Suprapubic skin (tissue), 4 donors: ENCODE results near the gene CDO1. TPM values are rescaled to one million over a fixed set of nuclear protein-coding genes. Genes with fewer than 3 reads are reported as not detected.
A peak's percentile ranks its signal among the peaks of the same experiment; 100 is the strongest.

Experiments used
- DNase-seq, 2 donors: peaks; one replicate each; pipeline ENCODE4 v3.0.0-alpha.2; 2019; ENCODE audit warnings: low spot score in 2 of 2
- H3K27ac ChIP-seq: fragments of 200-600 bp; sonication (generic); one replicate; pipeline ENCODE4 v1.5.1; 2019
- H3K27me3 ChIP-seq: fragments of 200-600 bp; sonication (generic); one replicate; pipeline ENCODE4 v1.5.1; 2019
- H3K36me3 ChIP-seq: fragments of 200-600 bp; sonication (generic); one replicate; pipeline ENCODE4 v1.5.1; 2019
- H3K4me1 ChIP-seq: fragments of 200-600 bp; sonication (generic); one replicate; pipeline ENCODE4 v1.5.1; 2019
- H3K4me3 ChIP-seq: fragments of 200-600 bp; sonication (generic); one replicate; pipeline ENCODE4 v1.5.1; 2019; ENCODE audit warnings: mild to moderate bottlenecking
- H3K9me3 ChIP-seq: fragments of 200-600 bp; sonication (generic); one replicate; pipeline ENCODE4 v1.5.1; 2019
- CTCF ChIP-seq, 2 donors: fragments of 200-600 bp in 1 of 2; fragments of 450-650 bp in 1 of 2; sonication (generic) in 1 of 2; IDR thresholded peaks; one replicate each; pipeline ENCODE4 v1.5.1; 2016 to 2019; ENCODE audit warnings: antibody characterized with exemption in 2 of 2, mild to moderate bottlenecking in 1 of 2, moderate library complexity in 1 of 2
- EP300 ChIP-seq: sonication (generic); formaldehyde crosslinking; IDR thresholded peaks from one replicate; pipeline ENCODE4 v1.6.1; 2017; ENCODE audit warnings: antibody characterized with exemption
- POLR2A ChIP-seq, 2 donors: fragments of 450-650 bp; IDR thresholded peaks; one replicate each; pipeline ENCODE4 v1.6.1; 2017; ENCODE audit warnings: antibody characterized with exemption in 2 of 2, mild to moderate bottlenecking in 2 of 2, moderate library complexity in 2 of 2
- POLR2AphosphoS5 ChIP-seq, 3 donors: sonication (generic); formaldehyde crosslinking; IDR thresholded peaks; one replicate each; pipeline ENCODE4 v1.6.1; 2017; ENCODE audit warnings: antibody characterized with exemption in 3 of 3
- WGBS: methylation state at CpG from one replicate; pipeline ENCODE4 v1.1.5; 2018; 5-methylcytosine and 5-hydroxymethylcytosine counted together
- total RNA-seq, 4 donors: library from RNA; depleted of rRNA; stranded (reverse); fragments of >200 nt; gene quantifications; one replicate each; pipeline ENCODE4 v1.1.0, GENCODE V29; 2016

CDO1 gene
- 1 to 10 TPM; 2.6 to 6.0 (median 4.4) TPM for total RNA-seq

- Histone ChIP-seq H3K27ac (peak within 1 kb of the TSS; percentile 61), H3K4me3 (peak within 1 kb of the TSS; percentile 53), H3K36me3 (no peaks in the 10 kb centered on the region), H3K9me3 (no peaks in the 10 kb centered on the region), H3K4me1 (peaks cover 20% of the 10 kb centered on the region), H3K27me3 (peaks cover 42% of the 10 kb centered on the region)
- under 1% methylated on average over 48 of the region's 69 CpGs for WGBS
- DNase-seq = peak; percentile 70 to 82
- TF ChIP-seq POLR2A (IDR thresholded peaks at IDR 0.05) (peak in 1 of 2 donors; percentile 25), CTCF (IDR thresholded peaks at IDR 0.05) (no peak)
These were observed at the start of gene CDO1 for GRCh38 chr5:115816226-115817081. Gene CDO1, minus strand, starts transcription at chr5:115816659. Its CDS starts 262 bp downstream, at chr5:115816397.

- no peaks in the 10 kb centered on the region for H3K36me3 ChIP-seq
- DNase-seq = no peak
- peaks cover 30% of the 10 kb centered on the region for H3K4me1 ChIP-seq
- H3K27me3 ChIP-seq = no peaks in the 10 kb centered on the region
- no peak overlapping the region for H3K27ac ChIP-seq
- TF ChIP-seq POLR2A (IDR thresholded peaks at IDR 0.05) (no peak), EP300 (no peak), POLR2AphosphoS5 (IDR thresholded peaks at IDR 0.05) (no peak), CTCF (IDR thresholded peaks at IDR 0.05) (no peak)
- H3K4me3 ChIP-seq = no peak overlapping the region
- H3K9me3 ChIP-seq = peaks cover 6% of the 10 kb centered on the region
These were observed 42.9 kb upstream of the CDO1 start for GRCh38 chr5:115859378-115859777.

GRCh38 chr5:115858396-115858795 lies 41.9 kb upstream of the CDO1 start:
- Histone ChIP-seq H3K27me3 (no peaks in the 10 kb centered on the region), H3K4me3 (no peak overlapping the region), H3K9me3 (peaks cover 4% of the 10 kb centered on the region), H3K4me1 (peaks cover 30% of the 10 kb centered on the region), H3K27ac (no peak overlapping the region), H3K36me3 (no peaks in the 10 kb centered on the region)
- TF ChIP-seq EP300 (no peak), POLR2AphosphoS5 (IDR thresholded peaks at IDR 0.05) (no peak), POLR2A (IDR thresholded peaks at IDR 0.05) (no peak), CTCF (IDR thresholded peaks at IDR 0.05) (no peak)
- DNase-seq = no peak
- WGBS = 87% methylated on average over 3 of the region's 3 CpGs

GRCh38 chr5:115857626-115858349 lies 41.3 kb upstream of the CDO1 start:
- H3K27ac ChIP-seq = no peak overlapping the region
- no peak overlapping the region for H3K4me3 ChIP-seq
- no peaks in the 10 kb centered on the region for H3K36me3 ChIP-seq
- H3K9me3 ChIP-seq = no peaks in the 10 kb centered on the region
- TF ChIP-seq EP300 (no peak), POLR2A (IDR thresholded peaks at IDR 0.05) (no peak), POLR2AphosphoS5 (IDR thresholded peaks at IDR 0.05) (no peak), CTCF (IDR thresholded peaks at IDR 0.05) (no peak)
- 30% methylated on average over 2 of the region's 2 CpGs for WGBS
- peaks cover 30% of the 10 kb centered on the region for H3K4me1 ChIP-seq
- no peak for DNase-seq
- no peaks in the 10 kb centered on the region for H3K27me3 ChIP-seq

- TF ChIP-seq EP300 (no peak), POLR2AphosphoS5 (IDR thresholded peaks at IDR 0.05) (no peak), POLR2A (IDR thresholded peaks at IDR 0.05) (no peak), CTCF (IDR thresholded peaks at IDR 0.05) (no peak)
- H3K4me3 ChIP-seq = no peak overlapping the region
- no peak overlapping the region for H3K27ac ChIP-seq
- 48% methylated on average over 1 of the region's 1 CpG for WGBS
- H3K36me3 ChIP-seq = no peaks in the 10 kb centered on the region
- peaks cover 30% of the 10 kb centered on the region for H3K4me1 ChIP-seq
- no peaks in the 10 kb centered on the region for H3K9me3 ChIP-seq
- no peak for DNase-seq
- no peaks in the 10 kb centered on the region for H3K27me3 ChIP-seq
These were observed 40.6 kb upstream of the CDO1 start for GRCh38 chr5:115857057-115857479.
